IMR-90 (cell line): ENCODE measurements around the gene ITFG1. TPM values are rescaled to one million over a fixed set of nuclear protein-coding genes. Genes with fewer than 3 reads are reported as not detected.

Experiments used
- ATAC-seq: fragments of 200-7000 bp; cut with Tn5 transposase; 2 replicates; pipeline ENCODE4 v1.9.1; 2020; ENCODE audit warnings: low read depth, mild to moderate bottlenecking, moderate library complexity
- BruUV-seq: library from RNA; stranded (reverse); fragments of 400-500 nt; replicated peaks from 2 replicates; lab custom pipeline; 2021; lab: Mats Ljungman, UMichigan
- CTCF ChIA-PET: fragments of 300-600 bp; formaldehyde crosslinking; extraction: SDS; loops from one replicate; lab custom pipeline; 2021; ENCODE audit warnings: antibody characterized with exemption; lab: Yijun Ruan, JAX
- POLR2A ChIA-PET: fragments of 300-600 bp; sonication (Branson Sonifier 250); formaldehyde crosslinking; loops from one replicate; lab custom pipeline; 2022; ENCODE audit warnings: antibody characterized with exemption; ENCODE audit not compliant: unreplicated experiment; lab: Charles Lee
- DNase-seq: peaks from one replicate; pipeline ENCODE4 v3.0.0; 2013
- H2AFZ ChIP-seq: replicated peaks from 2 replicates; pipeline ENCODE3; 2013; ENCODE audit warnings: low read length, mild to moderate bottlenecking; ENCODE audit not compliant: poor library complexity
- H2AK5ac ChIP-seq: 2 replicates; pipeline ENCODE4 v1.6.1; 2013; ENCODE audit warnings: low read depth, low read length, inconsistent platforms
- H2AK9ac ChIP-seq: replicated peaks from 2 replicates; pipeline ENCODE3; 2013; ENCODE audit warnings: mild to moderate bottlenecking, low read depth, low read length, moderate library complexity; ENCODE audit not compliant: poor library complexity
- H2BK120ac ChIP-seq: 2 replicates; pipeline ENCODE4 v1.6.1; 2013; ENCODE audit warnings: low read depth, low read length, inconsistent platforms
- H2BK15ac ChIP-seq: 3 replicates; pipeline ENCODE4 v1.6.1; 2013; ENCODE audit warnings: low read depth, low read length, inconsistent platforms
- H2BK20ac ChIP-seq: 2 replicates; pipeline ENCODE4 v1.6.1; 2013; ENCODE audit warnings: low read depth, mild to moderate bottlenecking, inconsistent platforms, low read length, moderate library complexity
- H2BK5ac ChIP-seq: 2 replicates; pipeline ENCODE4 v1.6.1; 2013; ENCODE audit warnings: mild to moderate bottlenecking, low read depth, low read length, inconsistent platforms; ENCODE audit not compliant: poor library complexity, severe bottlenecking
- H3K14ac ChIP-seq: replicated peaks from 2 replicates; pipeline ENCODE4 v1.6.1; 2013; ENCODE audit warnings: low read depth, low read length, inconsistent platforms
- H3K18ac ChIP-seq: 2 replicates; pipeline ENCODE4 v1.6.1; 2013; ENCODE audit warnings: low read depth, low read length, control low read depth
- H3K23ac ChIP-seq: 2 replicates; pipeline ENCODE4 v1.6.1; 2013; ENCODE audit warnings: low read depth, low read length, inconsistent platforms
- H3K27ac ChIP-seq: 2 replicates; pipeline ENCODE4 v1.5.1; 2013; ENCODE audit warnings: mild to moderate bottlenecking, control low read depth, low read length; ENCODE audit not compliant: insufficient read depth
- H3K27me3 ChIP-seq: 2 replicates; pipeline ENCODE4 v1.6.1; 2013; ENCODE audit warnings: low read length; ENCODE audit not compliant: control insufficient read depth, insufficient read depth
- H3K36me3 ChIP-seq: 2 replicates; pipeline ENCODE4 v1.6.1; 2013; ENCODE audit warnings: low read length, mixed read lengths; ENCODE audit not compliant: control insufficient read depth, insufficient read depth
- H3K4ac ChIP-seq: 2 replicates; pipeline ENCODE4 v1.6.1; 2013; ENCODE audit warnings: low read depth, low read length, inconsistent platforms
- H3K4me1 ChIP-seq: 2 replicates; pipeline ENCODE4 v1.6.1; 2013; ENCODE audit warnings: low read length, mixed read lengths; ENCODE audit not compliant: control insufficient read depth, insufficient read depth
- H3K4me2 ChIP-seq: 2 replicates; pipeline ENCODE4 v1.6.1; 2013; ENCODE audit warnings: low read depth, mild to moderate bottlenecking, control low read depth, low read length, moderate library complexity
- H3K4me3 ChIP-seq: 2 replicates; pipeline ENCODE4 v1.5.1; 2013; ENCODE audit warnings: low read depth, mild to moderate bottlenecking, control low read depth, low read length, moderate library complexity; ENCODE audit not compliant: insufficient read depth
- H3K56ac ChIP-seq: 2 replicates; pipeline ENCODE4 v1.6.1; 2013; ENCODE audit warnings: low read length, inconsistent platforms; ENCODE audit not compliant: insufficient read depth; ENCODE audit errors: extremely low read depth
- H3K79me1 ChIP-seq, 2 experiments: 2 replicates each; pipeline ENCODE4 v1.6.1; 2013; ENCODE audit warnings: low read length in 2 of 2, inconsistent platforms in 1 of 2, low read depth in 1 of 2
- H3K9ac ChIP-seq: 2 replicates; pipeline ENCODE4 v1.6.1; 2013; ENCODE audit warnings: low read depth, low read length, control low read depth
- H3K9me1 ChIP-seq: 2 replicates; pipeline ENCODE4 v1.6.1; 2013; ENCODE audit warnings: low read length, inconsistent platforms; ENCODE audit not compliant: insufficient read depth
- H3K9me3 ChIP-seq: 2 replicates; pipeline ENCODE4 v1.6.1; 2013; ENCODE audit warnings: low read length; ENCODE audit not compliant: control insufficient read depth, insufficient read depth
- H4K20me1 ChIP-seq: 2 replicates; pipeline ENCODE4 v1.6.1; 2013; ENCODE audit warnings: low read length, inconsistent platforms; ENCODE audit not compliant: insufficient read depth
- H4K5ac ChIP-seq: 2 replicates; pipeline ENCODE4 v1.6.1; 2013; ENCODE audit warnings: mild to moderate bottlenecking, low read depth, low read length, control low read depth
- H4K8ac ChIP-seq, 2 experiments: 2 replicates each; pipeline ENCODE4 v1.6.1; 2013; ENCODE audit warnings: low read depth in 2 of 2, low read length in 2 of 2, control low read depth in 1 of 2, inconsistent platforms in 1 of 2
- H4K91ac ChIP-seq: 2 replicates; pipeline ENCODE4 v1.6.1; 2013; ENCODE audit warnings: low read depth, low read length, inconsistent platforms; ENCODE audit not compliant: insufficient read depth
- BHLHE40 ChIP-seq: fragments of 150-350 bp; IDR thresholded peaks from 2 replicates; pipeline ENCODE4 v1.6.1; 2016; ENCODE audit warnings: mild to moderate bottlenecking, low read depth, low read length
- CEBPB ChIP-seq: IDR thresholded peaks from 2 replicates; pipeline ENCODE4 v1.6.1; 2012; ENCODE audit warnings: low read depth, low read length, improper control_type of control experiment
- CHD1 ChIP-seq: IDR thresholded peaks from 2 replicates; pipeline ENCODE4 v1.6.1; 2012; ENCODE audit warnings: low read depth, low read length, improper control_type of control experiment
- FOS ChIP-seq: fragments of 150-350 bp; IDR thresholded peaks from 2 replicates; pipeline ENCODE4 v1.6.1; 2016; ENCODE audit warnings: low read depth, low read length
- MAFK ChIP-seq: IDR thresholded peaks from 2 replicates; pipeline ENCODE4 v1.6.1; 2012; ENCODE audit warnings: low read depth, low read length, improper control_type of control experiment
- MAZ ChIP-seq: IDR thresholded peaks from 2 replicates; pipeline ENCODE4 v1.6.1; 2012; ENCODE audit warnings: low read depth, mild to moderate bottlenecking, low read length, improper control_type of control experiment, moderate library complexity, borderline replicate concordance
- MXI1 ChIP-seq: IDR thresholded peaks from 2 replicates; pipeline ENCODE4 v1.6.1; 2012; ENCODE audit warnings: low read depth, mild to moderate bottlenecking, low read length, moderate library complexity, borderline replicate concordance
- NFE2L2 ChIP-seq: fragments of 150-350 bp; IDR thresholded peaks from 2 replicates; pipeline ENCODE4 v1.6.1; 2016; ENCODE audit warnings: low read depth, mild to moderate bottlenecking, low read length
- POLR2A ChIP-seq: IDR thresholded peaks from 2 replicates; pipeline ENCODE4 v1.6.1; 2012; ENCODE audit warnings: mild to moderate bottlenecking, low read depth, low read length
- RAD21 ChIP-seq: IDR thresholded peaks from 2 replicates; pipeline ENCODE4 v1.6.1; 2012; ENCODE audit warnings: low read length, improper control_type of control experiment
- RCOR1 ChIP-seq: IDR thresholded peaks from 2 replicates; pipeline ENCODE4 v1.6.1; 2012; ENCODE audit warnings: mild to moderate bottlenecking, low read length, improper control_type of control experiment; ENCODE audit not compliant: insufficient replicate concordance
- RFX5 ChIP-seq: IDR thresholded peaks from 2 replicates; pipeline ENCODE4 v1.8.0; 2012; ENCODE audit warnings: low read depth, mild to moderate bottlenecking, low read length, moderate library complexity
- SMC3 ChIP-seq: fragments of 150-350 bp; IDR thresholded peaks from 2 replicates; pipeline ENCODE4 v1.6.1; 2016; ENCODE audit warnings: low read depth, mild to moderate bottlenecking, antibody characterized with exemption, low read length, moderate library complexity
- WGBS, 2 experiments: methylation state at CpG; one replicate each; pipeline versions ENCODE4 v1.1.5 to v1.1.7; 2013; ENCODE audit warnings: missing lambda C conversion rate in 2 of 2; ENCODE audit not compliant: insufficient read length in 1 of 2; ENCODE audit errors: extremely low coverage in 2 of 2; 5-methylcytosine and 5-hydroxymethylcytosine counted together
- dilution Hi-C: fragments of 300-500 bp; cut with HindIII; formaldehyde crosslinking; loops from one replicate; pipeline ENCODE4 v1.14.3; 2018; ENCODE audit warnings: low sequenced_read_pairs; ENCODE audit not compliant: unreplicated experiment
- in situ Hi-C: fragments of 300-500 bp; cut with MboI; formaldehyde crosslinking; loops from 3 replicates; pipeline ENCODE4 v1.14.3; 2019; ENCODE audit warnings: low sequenced_read_pairs, inconsistent platforms, mixed read lengths
- intact Hi-C: fragments of 100-400 bp; cut with micrococcal nuclease; formaldehyde crosslinking; loops from 2 replicates; pipeline ENCODE4 v1.10.0; 2022
- polyA plus RNA-seq, 3 experiments: library from polyadenylated mRNA; depleted of rRNA; stranded (reverse); fragments of >200 nt; gene quantifications; 2 replicates each; pipeline ENCODE4 v1.2.3, GENCODE V29; 2012; ENCODE audit warnings: low replicate concordance in 1 of 3
- total RNA-seq: library from RNA; depleted of rRNA; stranded (reverse); fragments of >200 nt; gene quantifications from 2 replicates; pipeline ENCODE4 v1.2.3, GENCODE V29; 2012
- TF ChIP-seq, protein P1 (sequence below): fragments of 150-350 bp; IDR thresholded peaks from 2 replicates; pipeline ENCODE4 v1.6.1; 2017; ENCODE audit warnings: mild to moderate bottlenecking, antibody characterized with exemption, low read length, low read depth
- TF ChIP-seq, protein P2 (sequence below): fragments of 150-350 bp; IDR thresholded peaks from 2 replicates; pipeline ENCODE4 v1.6.1; 2016; ENCODE audit warnings: low read depth, mild to moderate bottlenecking, low read length, moderate library complexity, borderline replicate concordance
- TF ChIP-seq, protein P3 (sequence below): conservative IDR thresholded peaks from 2 replicates; pipeline ENCODE4 v1.5.1; 2012; ENCODE audit warnings: mild to moderate bottlenecking, low read depth, low read length, improper control_type of control experiment

ITFG1 gene
- total and polyA plus RNA-seq, 2 of the 4 experiments (the other 2 are of a cell fraction): 54.3 to 60.4 TPM

DNA sequence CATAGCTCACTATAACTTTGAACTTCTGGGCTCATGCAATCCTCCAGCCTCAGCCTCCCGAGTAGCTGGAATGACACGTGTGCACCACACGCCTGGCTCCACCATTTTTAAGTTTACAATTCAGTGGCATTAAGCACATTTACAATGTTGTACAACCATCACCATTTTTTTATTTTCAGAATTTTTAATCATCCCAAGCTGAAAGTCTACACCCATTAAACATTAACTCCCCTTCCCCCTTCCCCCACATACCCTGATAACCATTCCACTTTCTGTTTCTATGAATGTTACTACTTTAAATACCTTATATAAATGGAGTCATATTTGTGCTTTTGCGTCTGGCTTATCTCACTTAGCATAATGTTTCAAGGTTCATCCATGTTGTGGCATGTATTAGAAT lies 335.1 kb downstream of the ITFG1 start:
- H2BK120ac ChIP-seq: no peak overlapping the region
- no peak overlapping the region for H3K56ac ChIP-seq
- H3K4me1 ChIP-seq: no peaks in the 10 kb centered on the region
- H3K4me2 ChIP-seq: no peak overlapping the region
- H4K91ac ChIP-seq: no peak overlapping the region
- H3K9me1 ChIP-seq: 0 out of 2 replicates have a peak, but pooled peaks cover 3% of the 10 kb centered on the region
- no peak overlapping the region for H3K14ac ChIP-seq
- no peak overlapping the region for H3K9ac ChIP-seq
- H3K4me3 ChIP-seq: no peak overlapping the region
- intact Hi-C loops: no loop called here
- DNase-seq (no peak), ATAC-seq (no peak)
- no peak overlapping the region for H2AK5ac ChIP-seq
- H4K20me1 ChIP-seq: no peaks in the 10 kb centered on the region
- no peak overlapping the region for H2BK15ac ChIP-seq
- no peaks in the 10 kb centered on the region for H3K9me3 ChIP-seq
- H3K23ac ChIP-seq: no peak overlapping the region
- in situ Hi-C loops: no loop called here
- H3K18ac ChIP-seq: no peak overlapping the region
- BruUV-seq: no TSS peak
- no peak overlapping the region for H2BK5ac ChIP-seq
- no peak overlapping the region for H3K27ac ChIP-seq
- peaks cover 0 to 8% of the 10 kb centered on the region in 2 experiments; a peak in 3 of 4 replicates for H3K79me1 ChIP-seq
- ChIA-PET POLR2A (no interaction called here), CTCF (interaction anchor here (2.9 kb wide), 1 partner anchor 16 kb away, joined by 9 read pairs; no protein-coding TSS in a partner anchor)
- H3K27me3 ChIP-seq: no peaks in the 10 kb centered on the region
- no peak overlapping the region for H4K8ac ChIP-seq
- TF ChIP-seq CEBPB (no peak), MAZ (no peak), RAD21 (no peak), FOS (no peak), CHD1 (no peak), POLR2A (no peak), NFE2L2 (no peak), SMC3 (no peak), RFX5 (no peak), MXI1 (no peak), BHLHE40 (no peak), MAFK (no peak), RCOR1 (no peak)
- TF ChIP-seq, protein P1, sequence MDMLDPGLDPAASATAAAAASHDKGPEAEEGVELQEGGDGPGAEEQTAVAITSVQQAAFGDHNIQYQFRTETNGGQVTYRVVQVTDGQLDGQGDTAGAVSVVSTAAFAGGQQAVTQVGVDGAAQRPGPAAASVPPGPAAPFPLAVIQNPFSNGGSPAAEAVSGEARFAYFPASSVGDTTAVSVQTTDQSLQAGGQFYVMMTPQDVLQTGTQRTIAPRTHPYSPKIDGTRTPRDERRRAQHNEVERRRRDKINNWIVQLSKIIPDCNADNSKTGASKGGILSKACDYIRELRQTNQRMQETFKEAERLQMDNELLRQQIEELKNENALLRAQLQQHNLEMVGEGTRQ: no peak
- TF ChIP-seq, protein P2, sequence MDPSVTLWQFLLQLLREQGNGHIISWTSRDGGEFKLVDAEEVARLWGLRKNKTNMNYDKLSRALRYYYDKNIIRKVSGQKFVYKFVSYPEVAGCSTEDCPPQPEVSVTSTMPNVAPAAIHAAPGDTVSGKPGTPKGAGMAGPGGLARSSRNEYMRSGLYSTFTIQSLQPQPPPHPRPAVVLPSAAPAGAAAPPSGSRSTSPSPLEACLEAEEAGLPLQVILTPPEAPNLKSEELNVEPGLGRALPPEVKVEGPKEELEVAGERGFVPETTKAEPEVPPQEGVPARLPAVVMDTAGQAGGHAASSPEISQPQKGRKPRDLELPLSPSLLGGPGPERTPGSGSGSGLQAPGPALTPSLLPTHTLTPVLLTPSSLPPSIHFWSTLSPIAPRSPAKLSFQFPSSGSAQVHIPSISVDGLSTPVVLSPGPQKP: no peak
- TF ChIP-seq, protein P3, sequence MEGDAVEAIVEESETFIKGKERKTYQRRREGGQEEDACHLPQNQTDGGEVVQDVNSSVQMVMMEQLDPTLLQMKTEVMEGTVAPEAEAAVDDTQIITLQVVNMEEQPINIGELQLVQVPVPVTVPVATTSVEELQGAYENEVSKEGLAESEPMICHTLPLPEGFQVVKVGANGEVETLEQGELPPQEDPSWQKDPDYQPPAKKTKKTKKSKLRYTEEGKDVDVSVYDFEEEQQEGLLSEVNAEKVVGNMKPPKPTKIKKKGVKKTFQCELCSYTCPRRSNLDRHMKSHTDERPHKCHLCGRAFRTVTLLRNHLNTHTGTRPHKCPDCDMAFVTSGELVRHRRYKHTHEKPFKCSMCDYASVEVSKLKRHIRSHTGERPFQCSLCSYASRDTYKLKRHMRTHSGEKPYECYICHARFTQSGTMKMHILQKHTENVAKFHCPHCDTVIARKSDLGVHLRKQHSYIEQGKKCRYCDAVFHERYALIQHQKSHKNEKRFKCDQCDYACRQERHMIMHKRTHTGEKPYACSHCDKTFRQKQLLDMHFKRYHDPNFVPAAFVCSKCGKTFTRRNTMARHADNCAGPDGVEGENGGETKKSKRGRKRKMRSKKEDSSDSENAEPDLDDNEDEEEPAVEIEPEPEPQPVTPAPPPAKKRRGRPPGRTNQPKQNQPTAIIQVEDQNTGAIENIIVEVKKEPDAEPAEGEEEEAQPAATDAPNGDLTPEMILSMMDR: no peak
- H2BK20ac ChIP-seq: no peak overlapping the region
- no peak overlapping the region for H4K5ac ChIP-seq
- WGBS, 2 experiments: no CpG with 5 or more reads among the region's 4 CpGs
- H3K36me3 ChIP-seq: peaks cover 3% of the 10 kb centered on the region; the same call in 1 of the 2 replicates
- no peak overlapping the region for H2AK9ac ChIP-seq
- dilution Hi-C loops: no loop called here
- no peak overlapping the region for H3K4ac ChIP-seq
- no peak overlapping the region for H2AFZ ChIP-seq
